ENCODE data around the gene SLC13A5. TPM values are rescaled to one million over a fixed set of nuclear protein-coding genes. Genes with fewer than 3 reads are reported as not detected.

Gene SLC13A5
- total RNA-seq, 4 donors from 2014 or later: not detected

DNA sequence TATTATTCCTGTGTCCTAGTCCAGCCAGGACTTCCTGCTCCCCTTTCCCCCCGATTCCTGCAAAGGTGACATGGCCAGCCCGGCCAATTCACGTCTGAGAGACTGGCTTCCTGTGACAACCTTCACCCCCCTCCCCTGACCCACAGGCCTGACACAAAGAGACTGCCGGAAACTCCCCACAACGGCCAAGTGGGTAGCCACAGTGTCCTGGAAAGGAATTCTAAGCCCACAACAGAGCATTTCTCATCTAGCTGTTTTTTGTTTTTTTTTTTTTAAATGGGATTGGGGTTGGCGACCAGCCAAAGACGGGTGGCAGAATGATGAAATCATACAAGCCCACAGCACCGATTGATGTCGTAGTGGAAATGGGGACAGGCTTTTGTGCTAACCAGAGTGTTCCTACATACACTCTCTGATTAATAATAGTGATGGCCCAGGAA is 39.9 kb upstream of the SLC13A5 start:
- no peak for TF ChIP-seq CTCF (IDR thresholded peaks at IDR 0.05; ENCODE audit: low read depth)

- no peak for TF ChIP-seq CTCF (IDR thresholded peaks at IDR 0.05; ENCODE audit: low read depth)
Measured at GRCh38 chr17:6752068-6752909, 39.1 kb upstream of the SLC13A5 start.

- no peak for TF ChIP-seq CTCF (IDR thresholded peaks at IDR 0.05; ENCODE audit: low read depth)
Measured at GRCh38 chr17:6749519-6749918, 36.4 kb upstream of the SLC13A5 start.

- no peak for TF ChIP-seq CTCF (IDR thresholded peaks at IDR 0.05; ENCODE audit: low read depth)
Measured at GRCh38 chr17:6748617-6749016, 35.4 kb upstream of the SLC13A5 start.

GRCh38 chr17:6729531-6729930 is 16.4 kb upstream of the SLC13A5 start:
- no peak for TF ChIP-seq CTCF (IDR thresholded peaks at IDR 0.05; ENCODE audit: low read depth)

DNA sequence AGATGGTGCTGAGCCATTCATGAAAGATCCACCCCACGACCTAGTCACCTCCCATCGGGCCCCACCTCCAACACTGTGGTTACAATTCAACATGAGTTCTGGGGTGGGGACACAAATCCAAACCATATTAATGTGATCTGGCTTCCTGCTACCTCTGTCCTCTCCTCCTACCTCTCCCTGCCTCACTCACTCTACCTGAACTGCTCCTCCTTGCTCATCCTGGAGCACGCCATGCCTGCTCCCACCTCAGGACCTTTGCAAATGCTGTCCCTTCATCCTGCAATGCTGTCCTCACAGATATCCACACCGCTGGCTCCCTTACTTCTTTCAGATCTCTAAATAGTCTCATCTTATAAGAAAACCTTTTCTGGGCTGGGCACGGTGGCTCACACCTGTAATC is 10.8 kb upstream of the SLC13A5 start:
- no peak for TF ChIP-seq CTCF (IDR thresholded peaks at IDR 0.05; ENCODE audit: low read depth)

GRCh38 chr17:6721744-6722143 is 8.6 kb upstream of the SLC13A5 start:
- TF ChIP-seq CTCF (IDR thresholded peaks at IDR 0.05; ENCODE audit: low read depth): no peak
